ENCODE measurements around the gene DPY19L2.
"Not testable (repeated sequence)": the region's sequence is repeated elsewhere in the genome, so short reads cannot be mapped to it uniquely, and the experiment has no call there.

Gene DPY19L2

DNA sequence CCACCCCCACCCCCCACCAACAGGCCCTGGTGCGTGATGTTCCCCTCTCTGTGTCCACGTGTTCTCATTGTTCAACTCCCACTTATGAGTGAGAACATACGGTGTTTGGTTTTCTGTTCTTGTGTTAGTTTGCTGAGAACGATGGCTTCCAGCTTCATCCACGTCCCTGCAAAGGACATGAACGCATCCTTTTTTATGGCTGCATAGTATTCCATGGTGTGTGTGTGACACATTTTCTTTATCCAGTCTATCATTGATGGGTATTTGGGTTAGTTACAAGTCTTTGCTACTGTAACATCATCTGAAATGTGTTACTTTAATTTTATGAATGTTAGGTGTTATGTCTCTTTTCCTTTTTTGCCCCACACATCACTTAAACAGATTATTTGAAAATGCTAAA is 109.8 kb downstream of the DPY19L2 start:
- not testable (repeated sequence) for H3K27me3 ChIP-seq (ENCODE audit: control insufficient read depth, insufficient read depth, low read length); H3K36me3 ChIP-seq (ENCODE audit: control insufficient read depth, insufficient read depth, low read length); H3K4me3 ChIP-seq (ENCODE audit: low read length); H3K4me1 ChIP-seq (ENCODE audit: control insufficient read depth, insufficient read depth, low read length); H3K27ac ChIP-seq (ENCODE audit: low read depth, low read length); H3K9ac ChIP-seq (ENCODE audit: low read length)

- not testable (repeated sequence) for H3K27ac ChIP-seq (ENCODE audit: low read depth, low read length); H3K36me3 ChIP-seq (ENCODE audit: control insufficient read depth, insufficient read depth, low read length); H3K9ac ChIP-seq (ENCODE audit: low read length); H3K4me3 ChIP-seq (ENCODE audit: low read length); H3K4me1 ChIP-seq (ENCODE audit: control insufficient read depth, insufficient read depth, low read length); H3K27me3 ChIP-seq (ENCODE audit: control insufficient read depth, insufficient read depth, low read length)
Observed at GRCh38 chr12:63551397-63551796, 116.9 kb downstream of the DPY19L2 start.

DNA sequence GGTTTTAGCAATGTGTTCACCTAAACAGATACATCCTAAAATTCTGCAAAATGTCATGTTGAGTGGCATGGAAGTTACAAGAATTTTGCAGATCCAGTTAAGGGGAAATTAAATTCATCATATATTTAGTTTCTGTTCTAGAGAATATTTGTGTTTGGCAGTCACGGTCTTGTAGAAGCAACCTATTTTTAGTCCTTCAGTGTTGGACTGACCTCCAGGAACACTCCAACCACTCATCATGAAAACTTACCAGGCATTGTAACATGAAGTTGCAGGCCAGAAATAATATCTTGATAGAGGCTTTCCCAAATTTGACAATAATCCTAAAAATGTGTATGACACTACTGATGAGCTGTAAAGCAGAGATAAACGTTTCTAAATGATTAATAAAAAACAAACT is 119.3 kb downstream of the DPY19L2 start:
- not testable (repeated sequence) for H3K9ac ChIP-seq (ENCODE audit: low read length); H3K27me3 ChIP-seq (ENCODE audit: control insufficient read depth, insufficient read depth, low read length); H3K36me3 ChIP-seq (ENCODE audit: control insufficient read depth, insufficient read depth, low read length); H3K27ac ChIP-seq (ENCODE audit: low read depth, low read length); H3K4me3 ChIP-seq (ENCODE audit: low read length); H3K4me1 ChIP-seq (ENCODE audit: control insufficient read depth, insufficient read depth, low read length)

- H3K27me3 ChIP-seq (ENCODE audit: control insufficient read depth, insufficient read depth, low read length); H3K4me1 ChIP-seq (ENCODE audit: control insufficient read depth, insufficient read depth, low read length); H3K4me3 ChIP-seq (ENCODE audit: low read length); H3K36me3 ChIP-seq (ENCODE audit: control insufficient read depth, insufficient read depth, low read length); H3K9ac ChIP-seq (ENCODE audit: low read length); H3K27ac ChIP-seq (ENCODE audit: low read depth, low read length): not testable (repeated sequence)
Observed at GRCh38 chr12:63545298-63545916, 122.9 kb downstream of the DPY19L2 start.

- H3K27ac ChIP-seq (ENCODE audit: low read depth, low read length); H3K9ac ChIP-seq (ENCODE audit: low read length); H3K36me3 ChIP-seq (ENCODE audit: control insufficient read depth, insufficient read depth, low read length); H3K27me3 ChIP-seq (ENCODE audit: control insufficient read depth, insufficient read depth, low read length); H3K4me1 ChIP-seq (ENCODE audit: control insufficient read depth, insufficient read depth, low read length); H3K4me3 ChIP-seq (ENCODE audit: low read length): not testable (repeated sequence)
Observed at GRCh38 chr12:63538656-63539055, 129.6 kb downstream of the DPY19L2 start.

GRCh38 chr12:63537838-63538237 is 130.5 kb downstream of the DPY19L2 start:
- H3K9ac ChIP-seq (ENCODE audit: low read length); H3K27me3 ChIP-seq (ENCODE audit: control insufficient read depth, insufficient read depth, low read length); H3K36me3 ChIP-seq (ENCODE audit: control insufficient read depth, insufficient read depth, low read length); H3K4me1 ChIP-seq (ENCODE audit: control insufficient read depth, insufficient read depth, low read length); H3K4me3 ChIP-seq (ENCODE audit: low read length); H3K27ac ChIP-seq (ENCODE audit: low read depth, low read length): not testable (repeated sequence)

DNA sequence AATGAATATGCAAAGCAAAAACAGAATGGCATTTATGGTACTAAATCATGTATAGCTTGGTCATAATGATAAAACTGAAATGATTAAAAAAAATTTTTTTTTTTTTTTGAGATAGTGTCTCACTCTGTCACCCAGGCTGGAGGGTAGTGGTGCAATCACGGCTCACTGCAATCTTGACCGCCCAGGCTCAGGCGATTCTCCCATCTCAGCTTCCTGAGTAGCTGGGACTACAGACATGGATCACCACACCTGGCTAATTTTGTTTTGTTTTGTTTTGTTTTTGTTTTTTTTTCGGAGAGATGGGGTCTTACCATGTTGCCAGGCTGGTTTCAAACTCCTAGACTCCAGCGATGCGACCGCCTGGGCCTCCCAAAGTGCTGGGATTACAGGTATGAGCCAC is 138.7 kb downstream of the DPY19L2 start:
- not testable (repeated sequence) for H3K27ac ChIP-seq (ENCODE audit: low read depth, low read length); H3K36me3 ChIP-seq (ENCODE audit: control insufficient read depth, insufficient read depth, low read length); H3K4me3 ChIP-seq (ENCODE audit: low read length); H3K4me1 ChIP-seq (ENCODE audit: control insufficient read depth, insufficient read depth, low read length); H3K9ac ChIP-seq (ENCODE audit: low read length); H3K27me3 ChIP-seq (ENCODE audit: control insufficient read depth, insufficient read depth, low read length)

DNA sequence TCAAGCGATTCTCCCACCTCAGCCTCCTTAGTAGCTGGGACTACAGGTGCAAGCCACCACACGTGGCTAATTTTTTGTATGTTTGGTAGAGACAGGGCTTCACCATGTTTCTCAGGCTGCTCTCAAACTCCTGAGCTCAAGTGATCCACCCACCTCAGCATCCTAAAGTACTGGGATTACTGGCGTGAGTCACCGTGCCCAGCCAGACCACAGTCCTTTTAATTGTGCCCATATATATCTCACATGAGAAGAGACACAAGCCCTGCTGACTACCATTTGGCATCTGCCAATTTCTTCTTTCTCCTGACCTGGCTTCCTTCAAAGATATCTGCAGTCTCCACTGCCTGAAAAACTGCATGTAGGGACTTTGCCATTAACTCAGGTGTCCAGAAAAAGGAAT is 142.5 kb downstream of the DPY19L2 start:
- Histone ChIP-seq H3K9ac (ENCODE audit: low read length) (no peak overlapping the region), H3K27me3 (ENCODE audit: control insufficient read depth, insufficient read depth, low read length) (no peaks in the 10 kb centered on the region), H3K36me3 (ENCODE audit: control insufficient read depth, insufficient read depth, low read length) (no peaks in the 10 kb centered on the region), H3K4me3 (ENCODE audit: low read length) (no peak overlapping the region), H3K4me1 (ENCODE audit: control insufficient read depth, insufficient read depth, low read length) (no peaks in the 10 kb centered on the region), H3K27ac (ENCODE audit: low read depth, low read length) (no peak overlapping the region)

DNA sequence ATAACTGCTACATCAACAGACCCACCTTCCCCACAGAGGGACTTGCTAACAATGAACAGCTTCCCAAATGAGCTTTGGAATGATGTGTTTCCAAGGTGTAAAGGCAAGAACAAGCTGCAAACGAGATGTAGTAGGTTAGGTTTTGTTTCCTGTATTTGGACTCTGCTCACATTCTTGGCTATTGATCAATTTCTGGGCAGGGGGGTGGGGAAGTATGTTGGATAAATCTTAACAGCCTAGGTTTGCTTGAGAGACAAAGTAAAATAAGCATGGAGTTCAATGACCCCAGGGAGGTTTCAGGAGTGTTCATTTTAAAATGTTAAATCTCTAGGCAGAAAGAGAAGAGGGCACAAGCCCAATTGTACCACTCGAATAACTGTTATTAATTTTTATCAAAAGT is 146.6 kb downstream of the DPY19L2 start:
- H3K9ac ChIP-seq (ENCODE audit: low read length), result no peak overlapping the region
- no peaks in the 10 kb centered on the region for H3K4me1 ChIP-seq (ENCODE audit: control insufficient read depth, insufficient read depth, low read length)
- no peak overlapping the region for H3K27ac ChIP-seq (ENCODE audit: low read depth, low read length)
- H3K36me3 ChIP-seq (ENCODE audit: control insufficient read depth, insufficient read depth, low read length), result no peaks in the 10 kb centered on the region
- no peaks in the 10 kb centered on the region for H3K27me3 ChIP-seq (ENCODE audit: control insufficient read depth, insufficient read depth, low read length)
- H3K4me3 ChIP-seq (ENCODE audit: low read length), result no peak overlapping the region

All from rectal smooth muscle tissue (tissue), 1 donor.